D721Med (cell line): ENCODE results near the gene STEAP2.

Source experiments
- DNase-seq: peaks from one replicate; pipeline ENCODE4 v3.0.0; 2011; ENCODE audit warnings: low spot score; ENCODE audit not compliant: insufficient read length
- FAIRE-seq: peaks from 2 replicates; lab custom pipeline; 2011; peaks lifted over from hg19 to GRCh38; lab: Jason Lieb, UNC
- CTCF ChIP-seq: IDR thresholded peaks from 2 replicates; pipeline ENCODE4 v1.5.1; 2012; ENCODE audit warnings: mild to moderate bottlenecking, control low read depth; ENCODE audit not compliant: insufficient read depth; ENCODE audit errors: missing control alignments

STEAP2 gene

GRCh38 chr7:90172624-90173023, 38.9 kb upstream of the STEAP2 start:
- DNase-seq: no peak
- no peak for TF ChIP-seq CTCF
- FAIRE-seq: no peak

GRCh38 chr7:90173127-90173844, 38.3 kb upstream of the STEAP2 start:
- FAIRE-seq (no peak), DNase-seq (no peak)
- TF ChIP-seq CTCF: no peak

- FAIRE-seq (no peak), DNase-seq (no peak)
- TF ChIP-seq CTCF: no peak
Observed at GRCh38 chr7:90175667-90176066, 35.9 kb upstream of the STEAP2 start.

GRCh38 chr7:90176195-90176594, 35.3 kb upstream of the STEAP2 start:
- FAIRE-seq: no peak
- no peak for DNase-seq
- no peak for TF ChIP-seq CTCF

- no peak for DNase-seq
- FAIRE-seq: no peak
- no peak for TF ChIP-seq CTCF
Observed at GRCh38 chr7:90178166-90178565, 33.4 kb upstream of the STEAP2 start.

- TF ChIP-seq CTCF: no peak
- FAIRE-seq (no peak), DNase-seq (no peak)
Observed at GRCh38 chr7:90178679-90179278, 32.8 kb upstream of the STEAP2 start.

GRCh38 chr7:90180011-90180585, 31.4 kb upstream of the STEAP2 start:
- TF ChIP-seq CTCF: no peak
- no peak for DNase-seq
- no peak for FAIRE-seq
